ENCODE results near the gene HGS. TPM values are rescaled to one million over a fixed set of nuclear protein-coding genes. Genes with fewer than 3 reads are reported as not detected.

HGS gene
- total RNA-seq, 1 donor from 2014 or later = 46.2 TPM

DNA sequence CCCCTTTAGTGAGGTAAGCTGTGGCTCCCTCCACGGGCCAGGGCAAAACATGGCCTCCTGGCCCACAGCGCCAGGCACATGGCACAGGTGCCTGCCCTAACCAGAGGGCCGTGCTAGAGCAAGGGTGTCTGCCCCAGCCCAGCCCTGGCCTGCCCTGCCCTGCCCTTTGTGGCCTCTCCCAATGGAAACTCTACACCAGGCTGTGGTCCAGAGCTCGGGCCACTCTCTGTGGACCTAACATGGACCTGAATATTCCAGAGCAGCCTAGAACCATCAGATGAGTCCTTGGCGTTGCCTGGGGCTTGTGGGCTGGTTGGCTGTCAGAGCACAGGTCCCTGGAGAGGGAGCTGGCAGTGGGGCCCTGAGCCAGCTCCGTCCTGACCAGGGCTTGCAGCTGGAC is 11.4 kb downstream of the HGS start:
- H3K27me3 ChIP-seq = no peaks in the 10 kb centered on the region
- H3F3A ChIP-seq (ENCODE audit: low read depth) = peaks cover 4% of the 10 kb centered on the region
- H3K9me3 ChIP-seq (ENCODE audit: low read depth) = no peaks in the 10 kb centered on the region
- H3K4me2 ChIP-seq = no peak overlapping the region
- no peak overlapping the region for H3K9ac ChIP-seq
- peaks cover 2% of the 10 kb centered on the region for H3K9me3 Mint-ChIP-seq
- no peaks in the 10 kb centered on the region for H3K4me1 Mint-ChIP-seq
- H3K79me2 ChIP-seq (ENCODE audit: low read depth) = peaks cover 23% of the 10 kb centered on the region
- H3K4me3 ChIP-seq = no peak overlapping the region
- no peaks in the 10 kb centered on the region for H3K4me1 ChIP-seq
- H3K36me3 ChIP-seq = no peaks in the 10 kb centered on the region
- no peak overlapping the region for H2AFZ ChIP-seq (replicated peaks)
- H3K27ac Mint-ChIP-seq = no peak overlapping the region
- no peak for TF ChIP-seq EZH2 (IDR thresholded peaks at IDR 0.05)
- TF ChIP-seq, protein P1, sequence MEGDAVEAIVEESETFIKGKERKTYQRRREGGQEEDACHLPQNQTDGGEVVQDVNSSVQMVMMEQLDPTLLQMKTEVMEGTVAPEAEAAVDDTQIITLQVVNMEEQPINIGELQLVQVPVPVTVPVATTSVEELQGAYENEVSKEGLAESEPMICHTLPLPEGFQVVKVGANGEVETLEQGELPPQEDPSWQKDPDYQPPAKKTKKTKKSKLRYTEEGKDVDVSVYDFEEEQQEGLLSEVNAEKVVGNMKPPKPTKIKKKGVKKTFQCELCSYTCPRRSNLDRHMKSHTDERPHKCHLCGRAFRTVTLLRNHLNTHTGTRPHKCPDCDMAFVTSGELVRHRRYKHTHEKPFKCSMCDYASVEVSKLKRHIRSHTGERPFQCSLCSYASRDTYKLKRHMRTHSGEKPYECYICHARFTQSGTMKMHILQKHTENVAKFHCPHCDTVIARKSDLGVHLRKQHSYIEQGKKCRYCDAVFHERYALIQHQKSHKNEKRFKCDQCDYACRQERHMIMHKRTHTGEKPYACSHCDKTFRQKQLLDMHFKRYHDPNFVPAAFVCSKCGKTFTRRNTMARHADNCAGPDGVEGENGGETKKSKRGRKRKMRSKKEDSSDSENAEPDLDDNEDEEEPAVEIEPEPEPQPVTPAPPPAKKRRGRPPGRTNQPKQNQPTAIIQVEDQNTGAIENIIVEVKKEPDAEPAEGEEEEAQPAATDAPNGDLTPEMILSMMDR (IDR thresholded peaks at IDR 0.05) = no peak
- peaks cover 19% of the 10 kb centered on the region for H3K36me3 Mint-ChIP-seq
- peaks cover 14% of the 10 kb centered on the region for H4K20me1 ChIP-seq (ENCODE audit: low read depth)
- H3K27ac ChIP-seq = no peak overlapping the region
- DNase-seq (ENCODE audit: low spot score) = no peak
- no peaks in the 10 kb centered on the region for H3K27me3 Mint-ChIP-seq (ENCODE audit: insufficient read depth, low read depth)
- H3K4me3 Mint-ChIP-seq = no peak overlapping the region

DNA sequence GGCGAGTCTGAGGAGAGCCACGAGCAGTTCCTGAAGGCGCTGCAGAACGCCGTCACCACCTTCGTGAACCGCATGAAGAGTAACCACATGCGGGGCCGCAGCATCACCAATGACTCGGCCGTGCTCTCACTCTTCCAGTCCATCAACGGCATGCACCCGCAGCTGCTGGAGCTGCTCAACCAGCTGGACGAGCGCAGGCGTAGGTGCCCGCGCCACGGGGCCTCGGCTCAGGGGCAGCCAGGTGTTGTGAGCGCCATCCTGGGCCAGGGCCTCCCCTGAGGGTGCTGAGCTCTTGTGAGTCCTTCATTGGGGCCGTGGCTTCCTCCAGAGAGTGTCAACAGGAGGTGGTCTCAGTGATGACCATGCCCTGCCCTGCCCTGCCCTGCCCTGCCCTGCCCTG is 12.0 kb downstream of the HGS start:
- H3F3A ChIP-seq (ENCODE audit: low read depth) = peaks cover 4% of the 10 kb centered on the region

DNA sequence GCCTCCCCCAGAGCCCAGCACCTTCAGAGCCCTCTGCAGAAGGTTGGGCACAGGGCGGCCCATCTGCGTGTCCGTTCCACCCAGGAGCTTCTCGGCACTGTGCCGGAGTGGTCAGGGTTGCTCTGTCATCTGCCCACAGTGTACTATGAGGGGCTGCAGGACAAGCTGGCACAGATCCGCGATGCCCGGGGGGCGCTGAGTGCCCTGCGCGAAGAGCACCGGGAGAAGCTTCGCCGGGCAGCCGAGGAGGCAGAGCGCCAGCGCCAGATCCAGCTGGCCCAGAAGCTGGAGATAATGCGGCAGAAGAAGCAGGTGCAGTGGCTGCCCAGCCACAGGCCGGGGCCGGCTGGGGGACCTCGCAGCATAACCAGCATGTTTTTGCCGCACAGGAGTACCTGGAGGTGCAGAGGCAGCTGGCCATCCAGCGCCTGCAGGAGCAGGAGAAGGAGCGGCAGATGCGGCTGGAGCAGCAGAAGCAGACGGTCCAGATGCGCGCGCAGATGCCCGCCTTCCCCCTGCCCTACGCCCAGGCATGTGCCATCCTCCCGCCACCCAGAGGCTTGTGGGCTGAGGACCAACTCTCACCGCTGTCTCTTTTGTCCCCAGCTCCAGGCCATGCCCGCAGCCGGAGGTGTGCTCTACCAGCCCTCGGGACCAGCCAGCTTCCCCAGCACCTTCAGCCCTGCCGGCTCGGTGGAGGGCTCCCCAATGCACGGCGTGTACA is 12.6 kb downstream of the HGS start:
- Mint-ChIP-seq H3K36me3 (peaks cover 18% of the 10 kb centered on the region), H3K27ac (no peak overlapping the region), H3K4me3 (no peak overlapping the region), H3K27me3 (ENCODE audit: insufficient read depth, low read depth) (peaks cover 2% of the 10 kb centered on the region), H3K9me3 (peaks cover 2% of the 10 kb centered on the region), H3K4me1 (peaks cover 4% of the 10 kb centered on the region)
- Histone ChIP-seq H3K4me3 (no peak overlapping the region), H3K4me1 (no peaks in the 10 kb centered on the region), H3K79me2 (ENCODE audit: low read depth) (peaks cover 35% of the 10 kb centered on the region), H3K9ac (no peak overlapping the region), H3K36me3 (no peaks in the 10 kb centered on the region), H3K27me3 (no peaks in the 10 kb centered on the region), H3K4me2 (no peak overlapping the region), H3K27ac (no peak overlapping the region), H3F3A (ENCODE audit: low read depth) (peaks cover 4% of the 10 kb centered on the region), H2AFZ (replicated peaks) (no peak overlapping the region), H3K9me3 (ENCODE audit: low read depth) (no peaks in the 10 kb centered on the region), H4K20me1 (ENCODE audit: low read depth) (peaks cover 19% of the 10 kb centered on the region)
- TF ChIP-seq EZH2 (IDR thresholded peaks at IDR 0.05) (no peak), EZH2phosphoT487 (IDR thresholded peaks at IDR 0.05) (no peak)
- TF ChIP-seq, protein P1 (IDR thresholded peaks at IDR 0.05) = no peak
- no peak for DNase-seq (ENCODE audit: low spot score)

More for the DNA sequence above, 12.0 kb downstream of the HGS start:
- TF ChIP-seq EZH2phosphoT487 (IDR thresholded peaks at IDR 0.05) = no peak
- TF ChIP-seq, protein P1 (IDR thresholded peaks at IDR 0.05) = no peak
- no peak for TF ChIP-seq EZH2 (IDR thresholded peaks at IDR 0.05)
- H3K27me3 Mint-ChIP-seq (ENCODE audit: insufficient read depth, low read depth) = peaks cover under 1% of the 10 kb centered on the region
- peaks cover 15% of the 10 kb centered on the region for H4K20me1 ChIP-seq (ENCODE audit: low read depth)
- no peak overlapping the region for H3K4me3 Mint-ChIP-seq
- H3K36me3 Mint-ChIP-seq = peaks cover 18% of the 10 kb centered on the region
- no peaks in the 10 kb centered on the region for H3K36me3 ChIP-seq
- no peaks in the 10 kb centered on the region for H3K4me1 ChIP-seq
- no peak overlapping the region for H2AFZ ChIP-seq (replicated peaks)
- H3K9me3 ChIP-seq (ENCODE audit: low read depth) = no peaks in the 10 kb centered on the region
- no peak for DNase-seq (ENCODE audit: low spot score)
- peaks cover 29% of the 10 kb centered on the region for H3K79me2 ChIP-seq (ENCODE audit: low read depth)
- H3K27ac ChIP-seq = no peak overlapping the region
- peaks cover under 1% of the 10 kb centered on the region for H3K4me1 Mint-ChIP-seq
- H3K27me3 ChIP-seq = no peaks in the 10 kb centered on the region
- H3K27ac Mint-ChIP-seq = no peak overlapping the region
- H3K4me3 ChIP-seq = no peak overlapping the region
- H3K4me2 ChIP-seq = no peak overlapping the region
- H3K9me3 Mint-ChIP-seq = peaks cover 2% of the 10 kb centered on the region
- H3K9ac ChIP-seq = no peak overlapping the region

All from neural progenitor cell (in vitro differentiated cells).